ENCODE results near the gene TMEM141. TPM values are rescaled to one million over a fixed set of nuclear protein-coding genes. Genes with fewer than 3 reads are reported as not detected.

The TMEM141 gene
- total and polyA plus RNA-seq, 2 donors (not counting 3 experiments of a cell fraction or from before 2014, with no cell fraction given), result 43.2 to 146 TPM

GRCh38 chr9:136773386-136774044 is 17.6 kb upstream of the TMEM141 start:
- dilution Hi-C loops (cut with MboI; ENCODE audit: extremely low pct_ligation_motif_present, low sequenced_read_pairs), result no loop called here
- H2AFZ ChIP-seq (ENCODE audit: low read depth, low read length), result peak overlapping the region; percentile 27

GRCh38 chr9:136774416-136775045 is 16.6 kb upstream of the TMEM141 start:
- CTCF ChIA-PET, result interaction anchor here (1.0 to 1.4 kb wide), 2 partner anchors 8 to 18 kb away, joined by 3 read pairs; no protein-coding TSS in a partner anchor
- H3K9ac ChIP-seq (replicated peaks; ENCODE audit: extremely low read depth, insufficient read depth, low read length), result no peak overlapping the region

More at GRCh38 chr9:136773386-136774044, 17.6 kb upstream of the TMEM141 start:
- H3K4me2 ChIP-seq (ENCODE audit: insufficient read depth, low read length), result no peak overlapping the region
- H3K36me3 ChIP-seq (ENCODE audit: control insufficient read depth in 2 of 2, extremely low read depth in 1 of 2, insufficient read depth in 2 of 2, low read length in 2 of 2), result no peaks in the 10 kb centered on the region
- intact Hi-C loops (cut with micrococcal nuclease), result no loop called here
- no peaks in the 10 kb centered on the region for H4K20me1 ChIP-seq (replicated peaks; ENCODE audit: control insufficient read depth, extremely low read depth, insufficient read depth, low read length)
- no peaks in the 10 kb centered on the region for H3K4me1 ChIP-seq (ENCODE audit: control insufficient read depth, extremely low read depth, insufficient read depth, low read length)
- TF ChIP-seq MAX (IDR thresholded peaks at IDR 0.05; ENCODE audit: insufficient read depth, insufficient read length) (peak; percentile 57), POLR2AphosphoS5 (IDR thresholded peaks at IDR 0.05; ENCODE audit: insufficient read depth, low read depth, low read length) (no peak), FOS (IDR thresholded peaks at IDR 0.05; ENCODE audit: borderline replicate concordance, insufficient read depth, low read length) (no peak)
- no peak overlapping the region for H3K9ac ChIP-seq (replicated peaks; ENCODE audit: extremely low read depth, insufficient read depth, low read length)
- no peaks in the 10 kb centered on the region for H3K79me2 ChIP-seq (ENCODE audit: control insufficient read depth, insufficient read depth, low read length)
- peaks cover 8% of the 10 kb centered on the region in 2 experiments for H3K27me3 ChIP-seq (ENCODE audit: control insufficient read depth in 2 of 2, insufficient read depth in 2 of 2, low read length in 2 of 2)
- H3K27ac ChIP-seq (ENCODE audit: insufficient read depth, low read depth, low read length), result no peak overlapping the region
- POLR2A ChIA-PET, result no interaction called here
- no peak overlapping the region for H3K4me3 ChIP-seq (replicated peaks in 1 of 3; ENCODE audit: insufficient read depth in 1 of 3, low read depth in 1 of 3, low read length in 3 of 3)
- no peaks in the 10 kb centered on the region for H3K9me1 ChIP-seq (replicated peaks; ENCODE audit: control insufficient read depth, extremely low read depth, insufficient read depth, low read length)
- DNase-seq (ENCODE audit: low read depth, low spot score) (peak; percentile 42), FAIRE-seq (peak; percentile 60)
- BruUV-seq (replicated peaks), result no TSS peak
- CTCF ChIA-PET, result interaction anchor here (1.4 kb wide), 1 partner anchor 19 kb away, joined by 3 read pairs; no protein-coding TSS in a partner anchor
- H3K9me3 ChIP-seq (replicated peaks; ENCODE audit: control insufficient read depth, insufficient read depth, low read length), result peaks cover 3% of the 10 kb centered on the region

More at GRCh38 chr9:136774416-136775045, 16.6 kb upstream of the TMEM141 start:
- POLR2A ChIA-PET, result no interaction called here
- H3K27me3 ChIP-seq (ENCODE audit: control insufficient read depth in 2 of 2, insufficient read depth in 2 of 2, low read length in 2 of 2), result peaks cover 12 to 15% of the 10 kb centered on the region in 2 experiments
- H3K4me1 ChIP-seq (ENCODE audit: control insufficient read depth, extremely low read depth, insufficient read depth, low read length), result no peaks in the 10 kb centered on the region
- intact Hi-C loops (cut with micrococcal nuclease), result no loop called here
- H3K9me1 ChIP-seq (replicated peaks; ENCODE audit: control insufficient read depth, extremely low read depth, insufficient read depth, low read length), result no peaks in the 10 kb centered on the region
- no peak for TF ChIP-seq CTCF (IDR thresholded peaks at IDR 0.05; ENCODE audit: extremely low read depth in 1 of 2, insufficient read depth in 1 of 2, low read depth in 1 of 2, low read length in 2 of 2)
- no peak for TF ChIP-seq EZH2 (IDR thresholded peaks at IDR 0.05; ENCODE audit: borderline replicate concordance, low read depth, low read length, severe bottlenecking)
- no peak for TF ChIP-seq JUN (IDR thresholded peaks at IDR 0.05; ENCODE audit: borderline replicate concordance, insufficient read depth, insufficient read length, low read depth)
- H3K9me3 ChIP-seq (replicated peaks; ENCODE audit: control insufficient read depth, insufficient read depth, low read length), result peaks cover 3% of the 10 kb centered on the region
- no peaks in the 10 kb centered on the region for H4K20me1 ChIP-seq (replicated peaks; ENCODE audit: control insufficient read depth, extremely low read depth, insufficient read depth, low read length)
- dilution Hi-C loops (cut with MboI; ENCODE audit: extremely low pct_ligation_motif_present, low sequenced_read_pairs), result no loop called here
- H3K4me2 ChIP-seq (ENCODE audit: insufficient read depth, low read length), result no peak overlapping the region
- FAIRE-seq (no peak), DNase-seq (ENCODE audit: low read depth, low spot score) (no peak)
- no peak overlapping the region for H2AFZ ChIP-seq (ENCODE audit: low read depth, low read length)
- no peaks in the 10 kb centered on the region for H3K36me3 ChIP-seq (ENCODE audit: control insufficient read depth in 2 of 2, extremely low read depth in 1 of 2, insufficient read depth in 2 of 2, low read length in 2 of 2)
- no TSS peak for BruUV-seq (replicated peaks)
- no peak overlapping the region for H3K27ac ChIP-seq (ENCODE audit: insufficient read depth, low read depth, low read length)
- H3K79me2 ChIP-seq (ENCODE audit: control insufficient read depth, insufficient read depth, low read length), result no peaks in the 10 kb centered on the region
- no peak overlapping the region for H3K4me3 ChIP-seq (replicated peaks in 1 of 3; ENCODE audit: insufficient read depth in 1 of 3, low read depth in 1 of 3, low read length in 3 of 3)

Data from endothelial cell of umbilical vein (primary cell).